ENCODE measurements around the gene TMEM86A.

DNA sequence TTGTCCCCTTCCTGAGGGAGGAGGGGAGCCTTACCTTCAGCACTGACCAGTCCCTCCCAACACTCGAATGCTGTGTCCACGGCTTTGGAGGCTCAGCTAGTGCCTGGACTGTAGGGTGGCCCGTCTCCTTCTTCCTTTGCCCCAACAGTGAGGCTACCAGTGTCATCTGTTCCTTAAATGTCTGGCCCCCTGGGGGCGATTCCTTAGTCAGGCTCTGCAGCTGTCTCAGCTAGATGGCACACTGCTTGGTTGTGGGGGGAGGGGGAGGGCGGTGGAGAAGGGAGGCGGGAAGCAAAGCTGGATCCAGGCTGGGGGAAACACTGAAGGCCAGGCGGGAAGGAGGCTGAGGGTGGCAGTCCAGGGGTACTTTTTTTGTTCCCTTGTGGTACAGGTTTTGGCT is 27.5 kb downstream of the TMEM86A start, which contains the start of gene IGSF22:
- TF ChIP-seq, protein P1, sequence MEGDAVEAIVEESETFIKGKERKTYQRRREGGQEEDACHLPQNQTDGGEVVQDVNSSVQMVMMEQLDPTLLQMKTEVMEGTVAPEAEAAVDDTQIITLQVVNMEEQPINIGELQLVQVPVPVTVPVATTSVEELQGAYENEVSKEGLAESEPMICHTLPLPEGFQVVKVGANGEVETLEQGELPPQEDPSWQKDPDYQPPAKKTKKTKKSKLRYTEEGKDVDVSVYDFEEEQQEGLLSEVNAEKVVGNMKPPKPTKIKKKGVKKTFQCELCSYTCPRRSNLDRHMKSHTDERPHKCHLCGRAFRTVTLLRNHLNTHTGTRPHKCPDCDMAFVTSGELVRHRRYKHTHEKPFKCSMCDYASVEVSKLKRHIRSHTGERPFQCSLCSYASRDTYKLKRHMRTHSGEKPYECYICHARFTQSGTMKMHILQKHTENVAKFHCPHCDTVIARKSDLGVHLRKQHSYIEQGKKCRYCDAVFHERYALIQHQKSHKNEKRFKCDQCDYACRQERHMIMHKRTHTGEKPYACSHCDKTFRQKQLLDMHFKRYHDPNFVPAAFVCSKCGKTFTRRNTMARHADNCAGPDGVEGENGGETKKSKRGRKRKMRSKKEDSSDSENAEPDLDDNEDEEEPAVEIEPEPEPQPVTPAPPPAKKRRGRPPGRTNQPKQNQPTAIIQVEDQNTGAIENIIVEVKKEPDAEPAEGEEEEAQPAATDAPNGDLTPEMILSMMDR (conservative IDR thresholded peaks at IDR 0.05; ENCODE audit: low read depth, low read length) = no peak
- no peak for TF ChIP-seq EZH2 (IDR thresholded peaks at IDR 0.05; ENCODE audit: borderline replicate concordance, low read depth, low read length, poor library complexity, severe bottlenecking)

All from A673 (cell line).